K562 (cell line): ENCODE results near the gene CABYR. TPM values are rescaled to one million over a fixed set of nuclear protein-coding genes. Genes with fewer than 3 reads are reported as not detected.

Source experiments
- ATAC-seq: fragments of 200-7000 bp; cut with Tn5 transposase; 3 replicates; pipeline ENCODE4 v1.9.1; 2020; ENCODE audit warnings: moderate library complexity
- BruUV-seq: library from RNA; stranded (reverse); fragments of 400-500 nt; replicated peaks from 2 replicates; lab custom pipeline; 2021; lab: Mats Ljungman, UMichigan
- CTCF ChIA-PET: fragments of 300-600 bp; formaldehyde crosslinking; extraction: SDS; loops from one replicate; lab custom pipeline; 2021; ENCODE audit warnings: low intra/inter-chr PET ratio; lab: Yijun Ruan, JAX
- POLR2A ChIA-PET: fragments of 300-600, 350-650 bp; sonication (Branson Sonifier 250); formaldehyde crosslinking; extraction: SDS; loops from one replicate; lab custom pipeline; 2021; ENCODE audit warnings: antibody characterized with exemption, inconsistent platforms; lab: Yijun Ruan, JAX
- DNase-seq, 4 experiments: peaks; one replicate each; pipeline versions ENCODE4 v3.0.0 to v3.0.0-alpha.2; 2011 to 2018; ENCODE audit warnings: low spot score in 3 of 4, mixed read lengths in 3 of 4; ENCODE audit errors: extremely low read depth in 1 of 4
- FAIRE-seq: peaks from 2 replicates; lab custom pipeline; 2011; peaks lifted over from hg19 to GRCh38; lab: Jason Lieb, UNC
- H2AFZ ChIP-seq: 2 replicates; pipeline ENCODE4 v1.6.0; 2011; ENCODE audit warnings: low read depth, low read length, control low read depth, inconsistent platforms
- H3K27ac ChIP-seq: fragments of 200-600 bp; 3 replicates; pipeline ENCODE4 v1.8.0; 2011; ENCODE audit warnings: low read depth, mild to moderate bottlenecking, control low read depth, inconsistent platforms, low read length, moderate library complexity, mixed read lengths; ENCODE audit errors: extremely low read depth
- H3K27me3 ChIP-seq, 2 experiments: fragments of 300-600 bp in 1 of 2; 2 replicates in 1 of 2; 3 replicates in 1 of 2; pipeline versions ENCODE4 v1.6.0 to v1.8.0; 2011; ENCODE audit warnings: inconsistent platforms in 2 of 2, low read length in 2 of 2, mild to moderate bottlenecking in 1 of 2, mixed read lengths in 1 of 2, moderate library complexity in 1 of 2; ENCODE audit not compliant: control insufficient read depth in 2 of 2, insufficient read depth in 2 of 2
- H3K36me3 ChIP-seq: fragments of 300-600 bp; 3 replicates; pipeline ENCODE4 v1.8.0; 2011; ENCODE audit warnings: mild to moderate bottlenecking, low read length, inconsistent platforms; ENCODE audit not compliant: control insufficient read depth, insufficient read depth
- H3K4me1 ChIP-seq, 2 experiments: fragments of 200-600 bp in 1 of 2; replicated peaks in 1 of 2; 2 replicates in 1 of 2; 3 replicates in 1 of 2; pipeline versions ENCODE4 v1.5.1 to v1.8.0; 2011; ENCODE audit warnings: inconsistent platforms in 2 of 2, low read length in 2 of 2, mild to moderate bottlenecking in 1 of 2, mixed read lengths in 1 of 2, moderate library complexity in 1 of 2; ENCODE audit not compliant: control insufficient read depth in 2 of 2, insufficient read depth in 2 of 2
- H3K4me2 ChIP-seq: 2 replicates; pipeline ENCODE4 v1.6.1; 2011; ENCODE audit warnings: low read length, control low read depth, inconsistent platforms, mixed read lengths; ENCODE audit not compliant: insufficient read depth
- H3K4me3 ChIP-seq: fragments of 200-600 bp; sonication (generic), shearing (Covaris generic); 2 replicates; pipeline ENCODE4 v1.5.1; 2016; ENCODE audit warnings: control low read depth, inconsistent platforms
- H3K79me2 ChIP-seq: fragments of 200-600 bp; 3 replicates; pipeline ENCODE4 v1.8.0; 2011; ENCODE audit warnings: low read length, inconsistent platforms; ENCODE audit not compliant: control insufficient read depth, insufficient read depth
- H3K9ac ChIP-seq, 2 experiments: 2 replicates each; pipeline versions ENCODE4 v1.6.0 to v1.6.1; 2011; ENCODE audit warnings: low read depth in 2 of 2, low read length in 2 of 2, control low read depth in 1 of 2, inconsistent platforms in 1 of 2, mild to moderate bottlenecking in 1 of 2, mixed read lengths in 1 of 2; ENCODE audit not compliant: insufficient read depth in 1 of 2
- H3K9me1 ChIP-seq: one replicate; pipeline ENCODE4 v1.6.0; 2011; ENCODE audit warnings: inconsistent platforms, mild to moderate bottlenecking, low read length, moderate library complexity; ENCODE audit not compliant: control insufficient read depth, insufficient read depth
- H3K9me3 ChIP-seq: replicated peaks from 2 replicates; pipeline ENCODE4 v1.5.1; 2011; ENCODE audit warnings: low read depth, low read length, inconsistent platforms; ENCODE audit not compliant: control insufficient read depth, insufficient read depth
- H4K20me1 ChIP-seq: replicated peaks from 2 replicates; pipeline ENCODE4 v1.6.1; 2011; ENCODE audit warnings: low read length, inconsistent platforms, mixed read lengths; ENCODE audit not compliant: control insufficient read depth, insufficient read depth
- CC2D1A ChIP-seq: fragments of 450-650 bp; IDR thresholded peaks from 2 replicates; pipeline ENCODE4 v1.6.1; 2017; ENCODE audit warnings: mild to moderate bottlenecking
- CGGBP1 ChIP-seq: fragments of 250-450 bp; sonication (Bioruptor Pico); IDR thresholded peaks from 2 replicates; pipeline ENCODE4 v1.9.0; 2021; ENCODE audit warnings: mild to moderate bottlenecking
- GTF3C2 ChIP-seq: IDR thresholded peaks from 3 replicates; pipeline ENCODE4 v1.6.1; 2011; ENCODE audit warnings: borderline replicate concordance, mild to moderate bottlenecking, moderate library complexity; ENCODE audit not compliant: insufficient read length; ENCODE audit errors: extremely low read depth
- HLTF ChIP-seq: fragments of 450-650 bp; IDR thresholded peaks from 2 replicates; pipeline ENCODE4 v1.6.1; 2016
- HMBOX1 ChIP-seq: sonication (generic); IDR thresholded peaks from 2 replicates; pipeline ENCODE4 v1.6.1; 2016
- NCOA1 ChIP-seq: fragments of 450-650 bp; IDR thresholded peaks from 2 replicates; pipeline ENCODE4 v1.6.1; 2016; ENCODE audit warnings: low read depth
- NR4A1 ChIP-seq, 2 experiments: fragments of 250-450 bp in 1 of 2; fragments of 450-650 bp in 1 of 2; sonication (Bioruptor Pico) in 1 of 2; IDR thresholded peaks; 2 replicates each; pipeline versions ENCODE4 v1.4.0 to v1.6.1; 2016 to 2020; ENCODE audit warnings: mild to moderate bottlenecking in 2 of 2, missing compliant biosample characterization in 1 of 2, missing genetic modification characterization in 1 of 2, moderate library complexity in 1 of 2
- RNF2 ChIP-seq: sonication (generic); IDR thresholded peaks from 2 replicates; pipeline ENCODE4 v1.6.1; 2016
- WGBS: fragments of 100-300 bp; shearing (Covaris generic); methylation state at CpG from one replicate; pipeline ENCODE4 v1.1.6; 2016; ENCODE audit warnings: low coverage, mixed read lengths; ENCODE audit not compliant: insufficient coverage; ENCODE audit errors: missing lambda C conversion rate; 5-methylcytosine and 5-hydroxymethylcytosine counted together
- in situ Hi-C: fragments of 300-500 bp; cut with MboI; formaldehyde crosslinking; loops from 4 replicates; pipeline ENCODE4 v1.15.0; 2018; ENCODE audit warnings: inconsistent platforms, mixed read lengths
- intact Hi-C: fragments of 100-400 bp; cut with micrococcal nuclease; formaldehyde crosslinking; loops from 2 replicates; pipeline ENCODE4 v1.14.2; 2022
- polyA plus RNA-seq, 8 experiments: library from polyadenylated mRNA; depleted of rRNA in 4 of 8; stranded (reverse) in 5 of 8; unstranded in 3 of 8; fragments of >200 nt; fragmentation: Nextera tagmentation in 2 of 8; fragmentation: Illumina TruSeq in 1 of 8; extraction: Ambion mirVana in 2 of 8; extraction: Trizol in 1 of 8; gene quantifications; 2 replicates each; pipeline versions ENCODE4 v1.2.1 to v1.2.3, GENCODE V29; 2011 to 2014; ENCODE audit warnings: inconsistent platforms in 1 of 8, missing spikeins in 1 of 8
- total RNA-seq, 7 experiments: library from RNA; depleted of rRNA in 6 of 7; stranded (reverse); fragments of >200 nt in 6 of 7; fragmentation: Illumina TruSeq in 2 of 7; extraction: Trizol in 2 of 7; gene quantifications; 2 replicates each; pipeline versions ENCODE4 v1.2.1 to v1.2.3, GENCODE V29; 2011 to 2021; ENCODE audit warnings: low replicate concordance in 1 of 7
- TF ChIP-seq, protein P1 (sequence below): fragments of 250-450 bp; sonication (Bioruptor Pico); IDR thresholded peaks from 2 replicates; pipeline ENCODE4 v1.4.0; 2020

Gene CABYR
- total and polyA plus RNA-seq, 9 of the 15 experiments (the other 6 are each of a cell fraction or from before 2014, with no cell fraction given) = not detected

DNA sequence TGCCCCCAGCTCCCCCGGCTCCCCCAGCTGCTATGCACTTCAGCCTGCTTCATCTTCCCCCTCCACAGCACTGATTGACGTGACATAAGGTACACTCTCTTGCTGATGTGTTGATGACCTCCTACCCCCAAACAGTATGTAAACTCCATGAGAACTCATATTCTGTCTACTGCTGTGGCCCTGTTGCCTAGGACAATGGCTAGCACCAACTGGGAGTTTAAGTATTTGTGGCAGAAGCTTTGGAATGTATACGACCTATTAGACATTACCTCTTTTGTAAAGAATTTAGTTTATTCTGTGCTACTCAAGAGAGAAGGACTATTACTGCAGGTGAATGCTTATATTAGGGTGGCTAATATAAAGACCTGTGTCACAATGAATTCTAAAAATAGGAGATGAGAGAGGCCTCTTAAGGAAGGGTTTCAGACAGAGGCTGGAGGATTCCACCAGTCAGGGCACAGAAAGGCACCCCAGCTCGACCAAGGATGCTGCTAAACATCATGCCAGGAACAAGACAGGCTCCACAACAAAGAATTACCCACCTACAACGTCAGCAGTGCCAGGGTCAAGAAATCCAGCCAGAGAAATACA lies 60.6 kb downstream of the CABYR start:
- no peak for FAIRE-seq
- Histone ChIP-seq H3K36me3 (no peaks in the 10 kb centered on the region), H3K4me1 (no peaks in the 10 kb centered on the region), H3K4me3 (no peak overlapping the region), H3K9me1 (no peaks in the 10 kb centered on the region), H4K20me1 (no peaks in the 10 kb centered on the region), H3K79me2 (no peaks in the 10 kb centered on the region), H3K9me3 (no peaks in the 10 kb centered on the region), H2AFZ (no peak overlapping the region), H3K4me2 (no peak overlapping the region), H3K27ac (no peak overlapping the region), H3K27me3 (peaks cover 0 to 2% of the 10 kb centered on the region in 2 experiments; a peak in 2 of 5 replicates), H3K9ac (no peak overlapping the region)
- no peak for DNase-seq
- no peak for ATAC-seq
- in situ Hi-C loops (no loop called here), intact Hi-C loops (no loop called here)
- ChIA-PET CTCF (no interaction called here), POLR2A (no interaction called here)
- WGBS = 0% methylated on average over 5 of the region's 5 CpGs
- BruUV-seq = no TSS peak
- TF ChIP-seq, protein P1, sequence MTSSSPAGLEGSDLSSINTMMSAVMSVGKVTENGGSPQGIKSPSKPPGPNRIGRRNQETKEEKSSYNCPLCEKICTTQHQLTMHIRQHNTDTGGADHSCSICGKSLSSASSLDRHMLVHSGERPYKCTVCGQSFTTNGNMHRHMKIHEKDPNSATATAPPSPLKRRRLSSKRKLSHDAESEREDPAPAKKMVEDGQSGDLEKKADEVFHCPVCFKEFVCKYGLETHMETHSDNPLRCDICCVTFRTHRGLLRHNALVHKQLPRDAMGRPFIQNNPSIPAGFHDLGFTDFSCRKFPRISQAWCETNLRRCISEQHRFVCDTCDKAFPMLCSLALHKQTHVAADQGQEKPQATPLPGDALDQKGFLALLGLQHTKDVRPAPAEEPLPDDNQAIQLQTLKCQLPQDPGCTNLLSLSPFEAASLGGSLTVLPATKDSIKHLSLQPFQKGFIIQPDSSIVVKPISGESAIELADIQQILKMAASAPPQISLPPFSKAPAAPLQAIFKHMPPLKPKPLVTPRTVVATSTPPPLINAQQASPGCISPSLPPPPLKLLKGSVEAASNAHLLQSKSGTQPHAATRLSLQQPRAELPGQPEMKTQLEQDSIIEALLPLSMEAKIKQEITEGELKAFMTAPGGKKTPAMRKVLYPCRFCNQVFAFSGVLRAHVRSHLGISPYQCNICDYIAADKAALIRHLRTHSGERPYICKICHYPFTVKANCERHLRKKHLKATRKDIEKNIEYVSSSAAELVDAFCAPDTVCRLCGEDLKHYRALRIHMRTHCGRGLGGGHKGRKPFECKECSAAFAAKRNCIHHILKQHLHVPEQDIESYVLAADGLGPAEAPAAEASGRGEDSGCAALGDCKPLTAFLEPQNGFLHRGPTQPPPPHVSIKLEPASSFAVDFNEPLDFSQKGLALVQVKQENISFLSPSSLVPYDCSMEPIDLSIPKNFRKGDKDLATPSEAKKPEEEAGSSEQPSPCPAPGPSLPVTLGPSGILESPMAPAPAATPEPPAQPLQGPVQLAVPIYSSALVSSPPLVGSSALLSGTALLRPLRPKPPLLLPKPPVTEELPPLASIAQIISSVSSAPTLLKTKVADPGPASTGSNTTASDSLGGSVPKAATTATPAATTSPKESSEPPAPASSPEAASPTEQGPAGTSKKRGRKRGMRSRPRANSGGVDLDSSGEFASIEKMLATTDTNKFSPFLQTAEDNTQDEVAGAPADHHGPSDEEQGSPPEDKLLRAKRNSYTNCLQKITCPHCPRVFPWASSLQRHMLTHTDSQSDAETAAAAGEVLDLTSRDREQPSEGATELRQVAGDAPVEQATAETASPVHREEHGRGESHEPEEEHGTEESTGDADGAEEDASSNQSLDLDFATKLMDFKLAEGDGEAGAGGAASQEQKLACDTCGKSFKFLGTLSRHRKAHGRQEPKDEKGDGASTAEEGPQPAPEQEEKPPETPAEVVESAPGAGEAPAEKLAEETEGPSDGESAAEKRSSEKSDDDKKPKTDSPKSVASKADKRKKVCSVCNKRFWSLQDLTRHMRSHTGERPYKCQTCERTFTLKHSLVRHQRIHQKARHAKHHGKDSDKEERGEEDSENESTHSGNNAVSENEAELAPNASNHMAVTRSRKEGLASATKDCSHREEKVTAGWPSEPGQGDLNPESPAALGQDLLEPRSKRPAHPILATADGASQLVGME (CRISPR knock-in tag) = no peak
- TF ChIP-seq GTF3C2 = no peak
- TF ChIP-seq NR4A1 (CRISPR knock-in tag; IDR thresholded peaks at IDR 0.05) = no peak
- TF ChIP-seq NR4A1 (tag; IDR thresholded peaks at IDR 0.05) = no peak
- no peak for TF ChIP-seq NCOA1
- no peak for TF ChIP-seq HLTF
- no peak for TF ChIP-seq CC2D1A
- no peak for TF ChIP-seq HMBOX1
- no peak for TF ChIP-seq RNF2
- no peak for TF ChIP-seq CGGBP1
